GM18951 (cell line): Measurements from ENCODE around the gene CALY.

ENCODE experiments used
- POLR2A ChIP-seq: IDR thresholded peaks from 4 replicates; pipeline ENCODE4 v1.6.1; 2011; ENCODE audit warnings: mild to moderate bottlenecking; ENCODE audit not compliant: insufficient read length, insufficient read depth; ENCODE audit errors: extremely low read depth
- in situ Hi-C: fragments of 300-500 bp; cut with MboI; formaldehyde crosslinking; loops from one replicate; pipeline ENCODE4 v1.12.0; 2022; ENCODE audit warnings: low sequenced_read_pairs, mixed read lengths, inconsistent platforms; ENCODE audit not compliant: unreplicated experiment

The CALY gene

DNA sequence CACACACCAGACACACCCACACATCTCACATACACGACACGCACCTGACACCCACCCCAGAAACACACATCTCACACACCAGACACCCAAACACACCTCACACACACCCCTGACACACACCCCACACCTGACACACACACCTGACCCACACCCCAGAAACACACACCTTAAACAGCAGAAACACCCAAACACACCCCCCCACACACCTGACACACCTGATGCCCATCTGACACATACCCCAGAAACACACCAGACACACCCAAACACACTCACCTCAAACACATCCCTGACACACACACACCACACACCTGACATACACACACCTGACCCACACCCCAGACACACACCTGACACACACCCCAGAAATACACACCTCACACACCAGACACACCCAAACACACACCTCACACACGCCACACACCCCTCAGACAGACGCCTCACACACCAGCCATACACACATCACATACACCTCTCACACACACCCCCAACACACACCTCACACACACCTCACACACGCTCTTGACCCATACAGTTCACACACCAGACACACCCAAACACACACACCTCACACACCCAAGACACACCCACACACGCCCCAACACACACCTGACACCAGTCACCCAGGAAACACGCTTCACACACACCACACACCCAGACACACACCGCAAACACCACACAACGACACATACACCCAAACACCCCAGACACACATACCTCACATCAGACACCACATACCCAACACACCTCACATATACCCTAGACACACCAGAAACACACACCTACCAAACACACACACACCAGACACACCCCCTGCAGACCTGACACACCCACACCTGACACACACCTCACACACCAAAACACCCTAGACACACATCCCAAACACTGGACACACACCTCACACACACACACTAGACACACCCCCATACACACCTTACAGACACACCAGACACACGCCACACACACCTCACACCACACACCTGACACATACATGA lies 1.7 kb upstream of the CALY start:
- no peak for TF ChIP-seq POLR2A
- in situ Hi-C loops: no loop called here

DNA sequence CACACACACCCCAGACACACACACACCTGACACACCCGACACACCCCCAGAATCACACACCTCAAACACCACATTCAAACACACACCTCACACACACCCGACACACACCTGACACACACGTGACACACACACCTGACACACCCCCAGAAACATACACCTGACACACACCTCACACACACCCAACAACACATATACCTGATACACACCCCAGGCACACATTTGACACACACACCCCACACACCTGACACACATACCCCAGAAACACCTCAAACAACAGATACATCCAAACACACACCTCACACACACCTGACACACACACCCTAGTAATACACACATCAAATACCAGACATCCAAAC lies 652 bp upstream of the CALY start:
- in situ Hi-C loops: no loop called here
- no peak for TF ChIP-seq POLR2A

DNA sequence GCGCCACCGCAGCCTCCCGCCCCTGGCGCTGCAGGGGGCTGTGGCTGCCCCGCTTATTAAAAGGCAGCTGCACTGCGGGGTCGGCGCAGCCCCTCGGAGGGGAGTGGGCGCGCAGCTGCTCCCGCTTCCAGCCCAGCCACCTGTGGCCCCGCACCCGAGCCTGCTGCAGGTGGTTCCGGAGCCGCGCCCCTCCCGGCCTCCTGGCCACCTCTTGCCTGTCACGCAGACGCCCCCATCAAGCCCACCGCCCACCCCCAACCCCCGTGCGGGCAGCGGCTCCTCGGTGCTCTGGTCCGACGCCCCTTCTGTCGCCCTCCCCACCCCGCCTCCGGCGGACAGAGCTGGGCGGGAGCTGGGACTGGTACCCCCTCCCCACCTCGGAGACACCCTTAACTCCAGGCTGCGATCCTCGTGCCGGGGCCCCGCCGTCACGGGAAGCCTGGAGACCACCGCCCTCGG lies 549 bp downstream of the CALY start:
- TF ChIP-seq POLR2A: no peak
- in situ Hi-C loops: no loop called here

DNA sequence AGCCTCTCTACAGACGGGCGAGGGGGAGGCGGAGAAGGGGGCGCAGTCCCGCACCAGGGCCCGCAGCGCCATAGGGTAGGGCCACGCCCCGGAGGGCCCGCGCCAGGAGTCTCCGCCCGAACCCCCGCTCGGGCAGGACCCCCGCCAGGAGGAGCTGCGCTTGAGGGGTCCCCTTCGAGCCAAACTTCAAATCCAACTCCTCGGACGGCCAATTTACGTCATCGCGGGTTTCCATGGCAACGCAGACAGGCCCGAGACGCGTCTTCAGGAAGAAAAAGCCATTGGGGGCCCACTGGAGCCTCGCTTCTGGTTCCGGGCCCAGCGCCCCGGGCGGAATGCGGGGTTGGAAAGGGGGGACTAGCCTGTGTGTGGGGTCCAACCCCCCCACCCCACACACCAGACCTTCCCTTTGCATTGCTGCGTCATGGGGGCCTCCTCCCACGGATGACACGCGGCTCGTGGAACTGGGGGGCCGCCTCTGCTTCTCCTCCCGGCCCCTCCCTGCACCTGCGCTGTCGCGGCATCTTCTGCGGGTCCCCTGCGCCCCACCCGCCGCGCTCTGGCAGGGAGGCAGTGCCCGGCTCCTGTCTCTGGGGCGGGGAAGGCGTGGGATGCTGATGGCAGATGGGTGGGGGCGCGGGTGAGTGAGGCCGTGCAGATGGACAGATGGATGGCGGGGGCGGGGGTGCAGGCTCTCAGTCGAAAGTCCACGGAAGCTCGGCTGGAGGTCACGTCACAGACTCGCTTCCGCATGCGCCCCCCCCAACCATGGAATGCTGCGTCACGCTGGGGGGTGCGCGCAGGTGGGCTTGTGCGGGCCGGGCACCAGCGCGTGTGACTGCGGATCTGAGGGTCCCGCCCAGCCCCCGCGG lies 1.2 kb downstream of the CALY start:
- TF ChIP-seq POLR2A: no peak
- in situ Hi-C loops: no loop called here

DNA sequence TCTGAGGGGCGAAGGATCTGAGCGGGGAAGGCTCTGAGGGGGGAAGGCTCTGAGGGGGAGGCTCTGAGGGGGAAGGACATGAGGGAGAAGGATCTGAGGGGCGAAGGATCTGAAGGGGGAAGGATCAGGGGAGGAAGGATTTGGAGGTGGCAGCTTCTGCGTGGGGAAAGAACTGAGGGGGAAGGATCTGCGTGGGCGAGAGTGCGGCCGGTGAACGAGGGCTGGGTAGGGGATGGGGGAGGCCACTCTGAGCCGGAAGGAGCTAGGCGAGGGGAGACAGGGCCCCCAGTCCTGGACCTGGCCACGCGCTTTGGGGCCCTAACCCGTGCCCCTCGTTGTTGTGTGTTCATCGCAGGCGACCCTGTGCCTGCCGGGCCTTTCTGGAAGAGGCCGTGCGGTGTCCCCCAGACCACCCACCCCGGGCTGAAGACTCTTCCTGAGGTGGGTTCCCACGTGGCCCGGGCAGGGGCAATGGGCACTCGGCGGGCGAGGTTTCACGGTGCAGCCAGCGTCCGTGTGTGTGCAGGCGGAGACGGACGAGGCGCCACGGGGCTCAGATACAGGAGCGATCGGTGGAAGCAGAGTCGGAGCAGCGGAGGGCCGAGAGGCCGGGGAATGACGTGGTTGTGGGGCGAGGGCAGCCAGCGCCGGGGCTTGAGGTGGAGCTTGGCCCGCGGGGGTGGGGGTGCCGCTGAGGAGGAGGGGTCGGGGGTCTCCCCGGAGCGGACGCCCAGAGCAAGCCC lies 2.0 kb downstream of the CALY start:
- in situ Hi-C loops: no loop called here
- no peak for TF ChIP-seq POLR2A

DNA sequence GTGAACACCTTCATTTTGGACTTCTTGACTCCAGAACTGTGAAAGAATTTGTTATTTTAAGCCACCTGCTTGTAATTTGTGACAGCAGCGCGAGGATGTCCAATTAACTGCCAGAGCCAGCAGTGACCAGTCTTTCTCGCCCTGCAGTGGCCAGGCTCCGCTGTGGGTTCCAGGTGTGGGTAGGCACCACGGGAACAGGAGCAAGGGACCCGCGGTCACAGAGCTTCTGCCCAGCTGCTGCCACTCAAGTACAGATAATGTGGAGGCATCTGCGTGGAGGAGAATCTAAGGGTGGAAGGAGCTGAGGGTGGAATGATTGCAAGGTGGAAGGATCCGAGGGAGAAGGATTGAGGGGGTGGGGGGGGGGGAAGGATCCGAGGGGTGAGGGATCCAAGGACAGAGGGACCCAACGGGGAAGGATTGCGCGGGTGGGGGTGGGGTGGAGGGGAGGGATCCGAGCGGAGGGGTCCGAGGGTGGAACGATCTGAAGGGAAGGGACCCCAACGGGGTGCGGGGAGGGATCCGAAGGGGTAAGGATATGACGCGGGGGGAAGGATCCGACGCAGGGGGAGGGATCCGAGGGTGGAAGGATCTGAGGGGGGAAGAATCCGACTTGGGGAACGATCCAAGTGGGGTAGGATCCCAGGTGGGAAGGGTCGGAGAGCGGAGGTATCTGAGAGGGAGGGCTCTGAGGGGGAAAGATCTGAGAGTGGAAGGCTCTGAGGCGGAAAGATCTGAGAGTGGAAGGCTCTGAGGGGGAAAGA lies 3.6 kb downstream of the CALY start:
- no peak for TF ChIP-seq POLR2A
- in situ Hi-C loops: no loop called here

DNA sequence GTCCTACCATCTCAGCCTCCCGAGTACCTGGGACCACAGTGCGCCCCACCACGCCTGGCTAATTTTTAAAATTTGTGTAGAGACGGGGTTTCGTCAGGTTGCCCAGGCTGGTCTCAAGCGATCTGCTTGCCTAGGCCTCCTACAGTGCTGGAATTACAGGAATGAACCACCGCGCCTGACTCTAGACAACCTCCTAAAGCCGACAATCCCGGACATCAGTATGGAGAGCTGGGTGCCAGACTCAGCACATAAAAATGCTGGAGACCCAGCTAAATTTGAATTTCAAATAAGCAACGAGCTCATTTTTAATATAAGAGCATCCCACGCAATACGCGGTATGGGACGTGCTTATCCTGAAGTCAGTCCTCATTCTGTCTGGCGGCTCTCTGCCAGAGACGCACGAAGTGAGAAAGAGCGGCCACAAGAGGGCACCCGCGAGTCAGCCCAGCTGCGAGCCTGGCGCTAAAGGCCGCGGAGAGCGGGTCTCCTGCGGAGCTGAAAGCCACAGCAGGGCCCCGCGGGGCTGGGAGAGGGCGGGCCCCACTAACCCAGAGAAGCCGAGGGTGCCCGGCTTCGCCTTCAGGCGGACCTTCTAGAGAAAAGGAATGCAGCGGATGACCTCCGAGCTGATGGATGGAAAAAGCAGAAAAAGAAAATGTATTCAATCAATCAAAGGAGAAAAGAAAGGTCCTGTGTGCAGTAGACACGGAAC lies 7.0 kb downstream of the CALY start:
- no peak for TF ChIP-seq POLR2A
- in situ Hi-C loops: no loop called here

DNA sequence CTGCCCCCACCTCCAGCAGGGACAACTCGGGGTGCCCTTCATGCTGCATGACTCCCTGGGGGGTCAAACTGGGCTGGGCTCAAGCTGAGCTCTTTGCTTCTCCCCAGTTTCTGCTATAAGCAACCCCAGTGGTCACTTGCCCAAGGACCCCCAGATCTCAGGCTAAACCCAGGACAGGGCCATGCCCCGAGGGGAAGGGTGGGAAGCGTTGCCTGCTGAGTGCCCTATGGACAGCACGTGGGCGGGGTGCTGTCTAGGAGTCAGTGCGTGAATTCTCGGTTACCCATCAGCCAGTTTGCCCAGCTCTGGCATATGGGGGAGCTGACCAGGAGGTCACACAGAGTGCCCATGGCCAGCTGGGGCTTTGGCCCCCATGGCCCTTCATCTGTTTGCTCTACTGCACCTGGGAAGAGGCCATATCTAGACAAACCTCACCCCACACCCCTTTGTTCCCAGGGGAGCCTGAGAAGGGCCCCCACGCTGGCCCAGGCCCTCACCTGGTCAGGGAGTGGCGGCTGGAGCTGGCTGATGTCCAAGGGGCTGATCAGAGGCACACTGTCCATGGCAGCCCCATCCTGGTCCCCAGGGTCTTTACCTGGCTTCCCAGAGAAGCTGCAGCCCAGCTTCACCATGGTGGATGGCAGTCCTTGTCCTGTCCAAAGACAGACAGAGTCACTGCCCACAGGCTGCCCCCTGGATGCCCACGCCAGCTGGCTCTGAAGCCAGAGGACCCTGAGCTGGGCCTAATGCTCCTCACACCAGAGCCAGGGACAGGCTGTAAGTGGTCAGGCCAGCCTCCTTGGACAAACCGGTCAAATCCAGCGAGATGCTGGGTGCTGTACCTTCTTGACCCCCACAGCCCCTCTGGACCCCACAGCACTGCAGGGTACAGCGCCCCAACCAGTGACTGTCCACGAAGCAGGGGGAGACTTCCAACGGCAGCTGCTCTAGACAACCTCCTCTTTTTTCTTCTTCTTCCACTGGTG lies 8.0 kb downstream of the CALY start:
- TF ChIP-seq POLR2A: no peak
- in situ Hi-C loops: no loop called here

DNA sequence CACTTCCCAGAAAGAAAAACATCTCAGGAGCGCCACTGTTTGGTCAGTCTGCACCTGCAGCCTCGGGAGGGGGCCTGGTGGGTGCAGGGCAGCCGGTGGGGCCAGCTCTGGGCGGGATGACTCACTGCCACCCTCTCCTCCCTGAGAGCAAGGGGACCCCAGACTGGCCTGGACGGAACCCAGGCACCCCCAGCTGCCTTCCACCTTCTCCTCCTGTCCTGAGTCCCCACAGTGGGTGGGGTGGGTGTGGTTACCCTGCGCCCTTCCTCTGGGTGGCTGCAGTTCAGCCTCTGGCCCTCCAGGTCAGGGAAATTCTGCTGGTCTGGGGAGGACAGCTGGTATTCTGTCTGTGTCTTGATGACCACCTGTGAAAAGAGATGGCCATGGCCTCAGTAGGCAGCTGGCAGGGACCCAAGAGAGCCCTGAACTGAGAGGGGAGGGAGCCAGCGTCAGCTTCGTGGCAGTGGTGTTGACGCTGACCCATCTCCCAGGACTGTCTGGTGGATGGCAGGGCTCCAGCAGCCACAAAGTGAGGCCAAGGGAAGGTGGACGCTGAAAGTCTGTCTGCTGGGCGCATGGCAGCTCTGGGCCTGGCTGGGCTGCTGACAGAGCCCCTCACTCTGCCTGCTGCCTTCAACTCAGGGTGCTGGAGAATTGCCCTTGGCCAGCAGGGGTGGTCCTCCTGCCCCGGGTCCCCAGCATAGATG lies 8.9 kb downstream of the CALY start:
- in situ Hi-C loops: no loop called here
- TF ChIP-seq POLR2A: no peak
